Measurements from ENCODE around the gene LRMDA. TPM values are rescaled to one million over a fixed set of nuclear protein-coding genes. Genes with fewer than 3 reads are reported as not detected.

Gene LRMDA
- total and polyA plus RNA-seq, 10 of the 15 experiments (the other 5 are each of a cell fraction or from before 2014, with no cell fraction given), result 0.07 to 0.54 (median 0.29) TPM; not detected in 4

DNA sequence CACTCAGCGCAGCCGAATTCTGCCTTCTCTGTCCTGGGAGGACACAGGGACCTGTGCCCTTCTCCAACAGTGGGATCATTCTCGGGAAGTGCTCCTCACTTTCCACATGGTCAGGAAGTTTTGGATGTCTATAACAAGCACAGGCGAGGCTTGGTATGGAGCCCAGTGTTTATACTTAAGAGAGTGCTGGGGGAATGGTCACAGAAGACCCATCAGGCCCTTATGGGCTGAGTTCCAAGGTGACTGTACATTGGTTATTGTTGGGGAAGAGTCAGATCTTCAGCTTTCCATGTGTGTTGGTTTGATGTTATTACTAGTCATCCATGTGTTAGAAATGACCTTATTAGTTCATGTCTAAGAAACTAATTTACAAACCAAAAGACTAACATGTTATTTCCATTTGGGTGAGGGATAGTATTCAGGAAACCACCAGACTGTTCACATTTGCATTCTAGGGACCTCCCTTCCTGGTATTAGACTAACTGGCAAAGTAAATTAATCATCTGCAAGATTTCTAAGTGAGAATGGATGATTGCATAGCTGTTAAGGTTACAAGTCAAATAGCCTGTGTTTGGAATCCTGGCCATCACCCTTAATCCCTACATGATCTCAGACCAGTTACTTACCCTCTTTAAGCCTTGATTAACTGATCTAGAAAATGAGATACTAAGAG, 834.2 kb downstream of the LRMDA start:
- intact Hi-C loops (cut with micrococcal nuclease; ENCODE audit: unreplicated experiment), result no loop called here
- WGBS (ENCODE audit: insufficient coverage, insufficient replicate concordance, low lambda C conversion rate, missing lambda C conversion rate), result 25% methylated on average over 4 of the region's 4 CpGs

More for the DNA sequence above, 834.2 kb downstream of the LRMDA start:
- ChIA-PET CTCF (interaction anchor here (1.0 kb wide), 1 partner anchor 15 kb away, joined by 3 read pairs; no protein-coding TSS in a partner anchor), POLR2A (no interaction called here), SMC1A (ENCODE audit: uncharacterized antibody, unreplicated experiment) (no interaction called here), RAD21 (ENCODE audit: unreplicated experiment) (no interaction called here)
- H3K4me2 ChIP-seq (ENCODE audit: control insufficient read depth, insufficient read depth), result no peak overlapping the region
- no peak for TF ChIP-seq NFYB (IDR thresholded peaks at IDR 0.05; ENCODE audit: insufficient read depth, low read depth, low read length)
- TF ChIP-seq TCF3 (IDR thresholded peaks at IDR 0.05; ENCODE audit: borderline replicate concordance, insufficient read depth, low read depth, low read length), result no peak
- TF ChIP-seq FOXM1 (IDR thresholded peaks at IDR 0.05; ENCODE audit: low read depth, low read length), result no peak
- no peak for TF ChIP-seq SPI1 (IDR thresholded peaks at IDR 0.05; ENCODE audit: borderline replicate concordance, insufficient read depth, low read depth, low read length)
- no peak for TF ChIP-seq EGR1 (IDR thresholded peaks at IDR 0.05; ENCODE audit: borderline replicate concordance in 1 of 2, low read depth in 2 of 2, low read length in 2 of 2)
- no peak for TF ChIP-seq HDGF (IDR thresholded peaks at IDR 0.05)
- no peak for TF ChIP-seq ASH2L (IDR thresholded peaks at IDR 0.05; ENCODE audit: borderline replicate concordance, low read depth)
- TF ChIP-seq, protein P1, sequence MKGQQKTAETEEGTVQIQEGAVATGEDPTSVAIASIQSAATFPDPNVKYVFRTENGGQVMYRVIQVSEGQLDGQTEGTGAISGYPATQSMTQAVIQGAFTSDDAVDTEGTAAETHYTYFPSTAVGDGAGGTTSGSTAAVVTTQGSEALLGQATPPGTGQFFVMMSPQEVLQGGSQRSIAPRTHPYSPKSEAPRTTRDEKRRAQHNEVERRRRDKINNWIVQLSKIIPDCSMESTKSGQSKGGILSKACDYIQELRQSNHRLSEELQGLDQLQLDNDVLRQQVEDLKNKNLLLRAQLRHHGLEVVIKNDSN (IDR thresholded peaks at IDR 0.05; ENCODE audit: borderline replicate concordance, extremely low read length, insufficient read depth, low read depth, low read length), result no peak
- TF ChIP-seq YBX1 (IDR thresholded peaks at IDR 0.05), result no peak
- TF ChIP-seq ETV6 (conservative IDR thresholded peaks at IDR 0.05 in 1 of 2, IDR thresholded peaks at IDR 0.05 in 1 of 2; ENCODE audit: borderline replicate concordance in 1 of 2, low read depth in 1 of 2), result no peak
- no peak for TF ChIP-seq POU2F2 (IDR thresholded peaks at IDR 0.05; ENCODE audit: borderline replicate concordance, low read depth, low read length)
- no peak for TF ChIP-seq RAD51 (IDR thresholded peaks at IDR 0.05)
- TF ChIP-seq LARP7 (IDR thresholded peaks at IDR 0.05), result no peak
- TF ChIP-seq BHLHE40 (IDR thresholded peaks at IDR 0.05; ENCODE audit: borderline replicate concordance in 1 of 2, low read depth in 2 of 2, low read length in 1 of 2), result no peak
- TF ChIP-seq TCF12 (IDR thresholded peaks at IDR 0.05; ENCODE audit: low read depth, low read length), result no peak
- TF ChIP-seq NFYA (IDR thresholded peaks at IDR 0.05; ENCODE audit: borderline replicate concordance, low read depth, low read length), result no peak
- no peak for TF ChIP-seq PAX8 (IDR thresholded peaks at IDR 0.05)
- H3K9me3 ChIP-seq (replicated peaks; ENCODE audit: control insufficient read depth, insufficient read depth, low read length), result no peaks in the 10 kb centered on the region
- no peaks in the 10 kb centered on the region for H3K27me3 ChIP-seq (replicated peaks in 1 of 2; ENCODE audit: control insufficient read depth in 2 of 2, insufficient read depth in 2 of 2, low read length in 1 of 2)
- BruUV-seq (replicated peaks), result no TSS peak
- no peaks in the 10 kb centered on the region for H4K20me1 ChIP-seq (ENCODE audit: control insufficient read depth, insufficient read depth)
- no peak overlapping the region for H3K9ac ChIP-seq (ENCODE audit: control insufficient read depth, insufficient read depth, low read length)
- DNase-seq (ENCODE audit: low read depth, low spot score) (no peak), ATAC-seq (no peak), FAIRE-seq (no peak)
- H3K4me3 ChIP-seq, result no peak overlapping the region
- in situ Hi-C loops (cut with MboI), result no loop called here
- H3K4me1 ChIP-seq (ENCODE audit: control insufficient read depth, insufficient read depth, low read length), result no peaks in the 10 kb centered on the region
- no peak overlapping the region for H3K27ac ChIP-seq (ENCODE audit: control insufficient read depth, insufficient read depth)
- H2AFZ ChIP-seq (ENCODE audit: control insufficient read depth, low read depth, low read length), result no peak overlapping the region
- no peaks in the 10 kb centered on the region for H3K79me2 ChIP-seq (ENCODE audit: control insufficient read depth, insufficient read depth, low read length)
- H3K36me3 ChIP-seq (ENCODE audit: control insufficient read depth in 2 of 2, insufficient read depth in 2 of 2, low read length in 1 of 2), result no peaks in the 10 kb centered on the region

All from GM12878 (cell line).